Heart left ventricle (tissue), 16 donors: ENCODE measurements around the gene ORC5. TPM values are rescaled to one million over a fixed set of nuclear protein-coding genes. Genes with fewer than 3 reads are reported as not detected.

ENCODE experiments used
- ATAC-seq, 4 donors: fragments of 200-7000 bp; cut with Tn5 transposase; one replicate each; pipeline ENCODE4 v1.9.1; 2020 to 2022; ENCODE audit warnings: moderate library complexity in 4 of 4, mild to moderate bottlenecking in 3 of 4, moderate number of reproducible peaks in 1 of 4
- DNase-seq, 5 donors: peaks; one replicate each; pipeline ENCODE4 v3.0.0-alpha.2; 2020
- H3K27ac ChIP-seq, 12 donors: fragments of 200-600 bp; sonication (generic) in 4 of 12; one replicate each; pipeline versions ENCODE4 v1.5.0 to v1.8.0; 2016 to 2022; ENCODE audit warnings: mild to moderate bottlenecking in 2 of 12
- H3K27me3 ChIP-seq, 9 donors: fragments of 200-600 bp; sonication (generic) in 2 of 9; one replicate each; pipeline versions ENCODE4 v1.5.1 to v1.8.0; 2016 to 2022; ENCODE audit warnings: mild to moderate bottlenecking in 3 of 9
- H3K36me3 ChIP-seq, 9 donors: fragments of 200-600 bp; sonication (generic) in 2 of 9; one replicate each; pipeline versions ENCODE4 v1.5.0 to v1.8.0; 2018 to 2022; ENCODE audit warnings: mild to moderate bottlenecking in 2 of 9
- H3K4me1 ChIP-seq, 12 donors: fragments of 200-600 bp; sonication (generic) in 4 of 12; one replicate each; pipeline versions ENCODE4 v1.5.0 to v1.8.0; 2016 to 2022; ENCODE audit warnings: mild to moderate bottlenecking in 3 of 12
- H3K4me3 ChIP-seq, 12 donors: fragments of 200-600 bp; sonication (generic) in 4 of 12; one replicate each; pipeline versions ENCODE4 v1.5.0 to v1.8.0; 2017 to 2022; ENCODE audit warnings: mild to moderate bottlenecking in 9 of 12, moderate library complexity in 4 of 12
- H3K9me3 ChIP-seq, 12 donors: fragments of 200-600 bp; sonication (generic) in 4 of 12; one replicate each; pipeline versions ENCODE4 v1.5.0 to v1.8.0; 2016 to 2022; ENCODE audit warnings: mild to moderate bottlenecking in 1 of 12
- CTCF ChIP-seq, 12 donors: fragments of 200-600 bp; sonication (generic) in 4 of 12; IDR thresholded peaks; one replicate each; pipeline versions ENCODE4 v1.5.0 to v1.8.0; 2018 to 2022; ENCODE audit warnings: antibody characterized with exemption in 12 of 12, mild to moderate bottlenecking in 5 of 12
- POLR2A ChIP-seq, 2 donors: fragments of 450-650 bp; IDR thresholded peaks; one replicate each; pipeline ENCODE4 v1.6.1; 2017; ENCODE audit warnings: antibody characterized with exemption in 2 of 2, mild to moderate bottlenecking in 2 of 2, moderate library complexity in 2 of 2
- WGBS, 4 donors: extraction: QIAGEN DNeasy Blood & Tissue Kit in 2 of 4; methylation state at CpG; one replicate each; pipeline versions ENCODE4 v1.1.5 to v1.1.7; 2013 to 2018; 5-methylcytosine and 5-hydroxymethylcytosine counted together
- intact Hi-C, 10 donors: fragments of 100-400 bp; cut with DNase I; formaldehyde crosslinking; loops; one replicate each; pipeline versions ENCODE4 v1.11.1 to v1.14.2; 2022
- polyA plus RNA-seq, 2 donors: library from polyadenylated mRNA; stranded (reverse); fragments of 200-250 nt; gene quantifications; one replicate each; pipeline ENCODE4 v1.2.3, GENCODE V29; 2013
- total RNA-seq, 9 donors: library from RNA; depleted of rRNA in 2 of 9; stranded (reverse); fragments of >200 nt in 2 of 9; fragmentation: NEBNext Ultra II Directional in 3 of 9; extraction: Animal tissue kit (Norgen Biotek cat#: 25700) in 3 of 9; gene quantifications; one replicate each; pipeline versions ENCODE4 v1.1.0 to v1.2.4, GENCODE V29; 2016 to 2023
- donor health status: ischemic (EF 13 %, LVEDD 7.1; RV severe dilation, severe dysfunction).
- donor health status: healthy with polysubstance abuse.
- donor health status: DM: no; HTN: yes; CAD: no.
- donor health status: DM: no; HTN: no; CAD: no.
- donor health status: ischemic (EF 25% LVEDD 6.9; RV normal size, moderate dysfunction).
- donor health status: ischemic (EF 25% LVEDD 5.7; RV mildly dilated, moderate dysfunction).
- donor health status: healthy.
- donor health status: DM: yes; HTN: yes; CAD: no.
- donor health status: ischemic (EF 35%, LVEDD 5.7; RV mildly dilated, moderate dysfunction).
- donor health status: nonischemic (EF 11% LVEDD 7.7; RV severe dilation, severe dysfunction).
- donor health status: DM: yes; HTN: yes; CAD: no.
- donor health status: PGD.
- donor health status: ischemic (EF 29% LVEDD 5.4; RV normal size, mild dysfunction).
- donor health status: nonischemic (EF 23%, LVEDD 6.1; RV moderate dilation, normal function).

The ORC5 gene
- total and polyA plus RNA-seq, 11 donors, result 2.4 to 11.2 (median 7.0) TPM

- DNase-seq (no peak), ATAC-seq (no peak)
- WGBS, 4 donors, result 56 to 83% (median 64%) methylated on average over 4 of the region's 4 CpGs
- no peaks in the 10 kb centered on the region for H3K27me3 ChIP-seq
- intact Hi-C loops, result no loop called here
- no peak overlapping the region for H3K4me3 ChIP-seq
- peaks cover 0 to 4% (median 0%) of the 10 kb centered on the region in 12 donors for H3K4me1 ChIP-seq
- H3K9me3 ChIP-seq, result no peaks in the 10 kb centered on the region
- no peak for TF ChIP-seq POLR2A (IDR thresholded peaks at IDR 0.05)
- no peak for TF ChIP-seq CTCF (IDR thresholded peaks at IDR 0.05)
- peaks cover 0 to 69% (median 45%) of the 10 kb centered on the region in 9 donors for H3K36me3 ChIP-seq
- H3K27ac ChIP-seq, result no peak overlapping the region
Measured at GRCh38 chr7:104135760-104136558, 71.9 kb downstream of the ORC5 start.

- DNase-seq (no peak), ATAC-seq (no peak)
- H3K36me3 ChIP-seq, result peaks cover 0 to 77% (median 50%) of the 10 kb centered on the region in 9 donors
- peaks cover 0 to 4% (median 0%) of the 10 kb centered on the region in 12 donors for H3K4me1 ChIP-seq
- no peak overlapping the region for H3K27ac ChIP-seq
- H3K27me3 ChIP-seq, result no peaks in the 10 kb centered on the region
- no peaks in the 10 kb centered on the region for H3K9me3 ChIP-seq
- intact Hi-C loops, result no loop called here
- H3K4me3 ChIP-seq, result no peak overlapping the region
- TF ChIP-seq CTCF (IDR thresholded peaks at IDR 0.05) (no peak), POLR2A (IDR thresholded peaks at IDR 0.05) (no peak)
Measured at GRCh38 chr7:104133238-104133637, 74.6 kb downstream of the ORC5 start.

GRCh38 chr7:104130726-104131125 lies 77.1 kb downstream of the ORC5 start:
- WGBS, 4 donors, result 95 to 97% (median 96%) methylated on average over 4 of the region's 4 CpGs

More at GRCh38 chr7:104130726-104131125, 77.1 kb downstream of the ORC5 start:
- Histone ChIP-seq H3K27ac (no peak overlapping the region), H3K36me3 (peaks cover 0 to 83% (median 55%) of the 10 kb centered on the region in 9 donors), H3K9me3 (no peaks in the 10 kb centered on the region), H3K4me1 (peaks cover 0 to 4% (median 0%) of the 10 kb centered on the region in 12 donors), H3K4me3 (no peak overlapping the region), H3K27me3 (no peaks in the 10 kb centered on the region)
- ATAC-seq, result no peak
- intact Hi-C loops, result no loop called here
- no peak for DNase-seq
- TF ChIP-seq POLR2A (IDR thresholded peaks at IDR 0.05), result no peak
- no peak for TF ChIP-seq CTCF (IDR thresholded peaks at IDR 0.05)
